IgD-negative memory B cell (primary cell): Measurements from ENCODE around the gene ITGA11. TPM values are rescaled to one million over a fixed set of nuclear protein-coding genes. Genes with fewer than 3 reads are reported as not detected.

Experiments used
- H3K27ac Mint-ChIP-seq, 3 donors: one replicate each; pipeline ENCODE4 v1.8.0; 2020 to 2022; ENCODE audit warnings: mild to moderate bottlenecking in 3 of 3, mixed read lengths in 3 of 3, moderate library complexity in 1 of 3
- H3K27me3 Mint-ChIP-seq: one replicate; pipeline ENCODE4 v1.8.0; 2021; ENCODE audit warnings: mixed read lengths
- H3K36me3 Mint-ChIP-seq: one replicate; pipeline ENCODE4 v1.8.0; 2020; ENCODE audit warnings: mild to moderate bottlenecking, mixed read lengths
- H3K4me1 Mint-ChIP-seq, 3 donors: one replicate each; pipeline ENCODE4 v1.8.0; 2020 to 2022; ENCODE audit warnings: mixed read lengths in 3 of 3, mild to moderate bottlenecking in 1 of 3
- H3K4me3 Mint-ChIP-seq, 4 donors: one replicate each; pipeline ENCODE4 v1.8.0; 2020 to 2022; ENCODE audit warnings: mild to moderate bottlenecking in 4 of 4, mixed read lengths in 4 of 4, moderate library complexity in 3 of 4
- H3K9me3 Mint-ChIP-seq, 3 donors: one replicate each; pipeline ENCODE4 v1.8.0; 2020 to 2021; ENCODE audit warnings: mixed read lengths in 3 of 3, mild to moderate bottlenecking in 1 of 3
- polyA plus RNA-seq: library from polyadenylated mRNA; unstranded; fragments of 300-500 nt; fragmentation: Illumina TruSeq; gene quantifications from one replicate; pipeline ENCODE4 v1.2.3, GENCODE V29; 2021

Gene ITGA11
- polyA plus RNA-seq, 1 donor from 2014 or later = not detected

DNA sequence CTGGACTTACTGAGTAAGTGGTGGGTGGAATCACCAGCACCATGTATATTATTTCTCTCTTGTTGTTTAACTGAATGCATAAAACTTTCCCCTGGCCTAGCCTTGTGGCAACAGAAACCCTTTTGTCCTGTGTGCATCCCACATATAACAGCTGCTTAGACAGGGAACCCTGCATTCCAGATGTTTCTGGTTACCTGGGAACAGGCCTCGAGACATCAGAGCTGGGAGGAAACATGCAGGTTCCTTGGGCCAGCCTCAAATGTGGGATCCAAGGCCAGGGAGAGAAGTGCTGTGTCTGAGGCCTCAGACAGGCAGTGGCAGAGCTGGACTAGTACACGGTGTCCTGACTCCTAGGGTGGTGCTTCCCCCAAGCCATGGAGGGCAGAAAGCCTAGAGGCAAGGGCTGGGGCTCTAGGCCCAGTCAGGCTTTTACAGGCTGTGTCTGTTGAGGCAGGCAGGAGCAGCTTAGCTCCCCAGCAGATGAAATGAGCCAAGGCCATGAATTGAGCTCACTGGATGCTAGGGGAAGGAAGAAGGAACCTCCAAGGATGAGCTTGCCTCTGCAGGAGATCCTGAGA is 57.7 kb downstream of the ITGA11 start:
- Mint-ChIP-seq H3K36me3 (no peaks in the 10 kb centered on the region), H3K27ac (no peak overlapping the region), H3K27me3 (peaks cover 5% of the 10 kb centered on the region)

DNA sequence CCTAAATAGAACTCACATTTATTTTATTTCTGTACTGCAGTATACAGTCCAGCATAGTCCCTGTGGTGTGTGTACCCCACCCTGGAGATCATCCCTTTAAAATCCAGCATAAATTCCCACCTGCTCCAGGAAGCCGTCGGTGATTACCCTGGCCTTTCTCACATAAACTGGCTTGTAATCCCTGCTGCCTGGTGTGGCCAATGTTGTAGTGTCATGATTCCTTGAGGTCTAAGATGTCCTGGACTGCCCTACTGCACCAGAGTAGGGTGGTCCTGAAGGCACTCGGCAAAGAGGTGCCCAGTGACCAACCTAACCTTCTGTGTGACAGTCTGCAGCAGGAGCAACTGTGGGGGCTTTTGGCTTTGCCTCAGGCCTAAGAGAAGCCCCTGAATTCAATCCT is 58.9 kb downstream of the ITGA11 start:
- no peak overlapping the region for H3K27ac Mint-ChIP-seq
- no peak overlapping the region for H3K4me3 Mint-ChIP-seq
- H3K9me3 Mint-ChIP-seq = no peaks in the 10 kb centered on the region
- H3K27me3 Mint-ChIP-seq = peaks cover 2% of the 10 kb centered on the region
- H3K36me3 Mint-ChIP-seq = no peaks in the 10 kb centered on the region
- H3K4me1 Mint-ChIP-seq = no peaks in the 10 kb centered on the region

More for the DNA sequence above, 57.7 kb downstream of the ITGA11 start:
- Mint-ChIP-seq H3K9me3 (no peaks in the 10 kb centered on the region), H3K4me3 (no peak overlapping the region), H3K4me1 (no peaks in the 10 kb centered on the region)

DNA sequence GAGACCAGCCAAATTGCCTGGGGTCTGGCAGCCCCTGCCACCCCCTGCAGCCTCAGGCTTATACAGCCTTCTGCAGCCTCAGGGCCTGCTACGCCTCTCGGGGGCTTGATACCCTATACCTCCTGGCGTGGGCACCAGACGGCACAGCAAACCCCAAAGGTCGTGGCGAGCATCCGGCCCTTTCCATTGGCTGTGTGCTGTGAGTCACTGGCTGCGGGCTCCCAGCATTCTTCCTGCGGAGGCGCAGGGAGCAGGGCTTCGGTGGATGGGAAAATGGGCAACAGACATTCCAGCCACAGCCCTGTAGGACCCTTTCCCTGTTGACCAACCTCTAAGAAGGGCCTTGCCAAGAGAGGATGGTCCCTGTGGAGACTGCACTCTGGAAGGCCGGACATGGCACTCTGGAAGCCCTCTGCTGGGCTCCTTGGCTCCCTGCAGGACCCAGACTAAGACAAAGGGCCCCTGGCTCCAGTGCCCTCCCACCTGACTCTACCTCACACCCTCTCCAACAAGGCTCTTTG is 59.6 kb downstream of the ITGA11 start:
- Mint-ChIP-seq H3K27me3 (peaks cover 5% of the 10 kb centered on the region), H3K27ac (no peak overlapping the region), H3K9me3 (no peaks in the 10 kb centered on the region), H3K4me3 (no peak overlapping the region), H3K36me3 (no peaks in the 10 kb centered on the region), H3K4me1 (no peaks in the 10 kb centered on the region)

DNA sequence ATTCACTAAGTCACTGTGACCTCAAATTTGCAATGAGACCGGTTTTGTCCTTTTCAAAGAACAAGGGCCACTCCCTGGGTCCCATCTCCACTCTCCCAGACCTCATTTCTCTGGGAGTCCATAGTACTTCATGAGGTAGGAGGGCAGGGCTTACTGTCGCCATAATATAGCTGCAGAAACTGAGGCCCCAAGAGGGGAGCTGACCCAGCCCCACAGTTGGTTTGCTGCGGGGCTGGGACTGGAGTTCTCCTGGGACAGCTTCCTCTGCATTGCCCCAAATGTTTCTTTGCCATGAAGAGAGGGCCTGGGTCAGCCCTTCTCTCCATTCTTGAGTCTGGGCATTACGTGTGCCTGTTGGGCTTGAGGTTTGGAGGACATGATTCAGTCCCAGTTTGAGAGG is 60.1 kb downstream of the ITGA11 start:
- no peaks in the 10 kb centered on the region for H3K4me1 Mint-ChIP-seq
- H3K27me3 Mint-ChIP-seq = peaks cover 9% of the 10 kb centered on the region
- H3K9me3 Mint-ChIP-seq = no peaks in the 10 kb centered on the region
- no peak overlapping the region for H3K27ac Mint-ChIP-seq
- H3K36me3 Mint-ChIP-seq = no peaks in the 10 kb centered on the region
- H3K4me3 Mint-ChIP-seq = no peak overlapping the region

DNA sequence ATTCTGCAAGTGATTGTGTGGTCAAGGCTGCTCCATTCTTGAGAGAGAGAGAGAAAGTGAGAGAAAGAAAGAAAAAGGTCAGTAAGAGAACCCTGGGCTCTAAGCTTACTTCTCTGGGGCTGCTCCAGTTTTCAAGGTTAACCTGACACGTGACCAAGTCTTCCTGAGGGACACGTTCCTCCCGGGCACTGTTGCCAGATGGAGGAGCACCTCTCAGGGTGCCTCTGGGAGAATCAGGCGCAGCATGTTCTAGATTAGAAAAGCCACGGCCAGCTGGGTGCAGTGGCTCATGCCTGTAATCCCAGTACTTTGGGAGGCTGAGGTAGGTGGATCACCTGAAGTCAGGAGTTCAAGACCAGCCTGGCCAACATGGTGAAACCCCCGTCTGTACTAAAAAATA is 60.8 kb downstream of the ITGA11 start:
- Mint-ChIP-seq H3K27ac (no peak overlapping the region), H3K9me3 (no peaks in the 10 kb centered on the region), H3K4me3 (no peak overlapping the region), H3K27me3 (peaks cover 9% of the 10 kb centered on the region), H3K36me3 (no peaks in the 10 kb centered on the region), H3K4me1 (no peaks in the 10 kb centered on the region)

DNA sequence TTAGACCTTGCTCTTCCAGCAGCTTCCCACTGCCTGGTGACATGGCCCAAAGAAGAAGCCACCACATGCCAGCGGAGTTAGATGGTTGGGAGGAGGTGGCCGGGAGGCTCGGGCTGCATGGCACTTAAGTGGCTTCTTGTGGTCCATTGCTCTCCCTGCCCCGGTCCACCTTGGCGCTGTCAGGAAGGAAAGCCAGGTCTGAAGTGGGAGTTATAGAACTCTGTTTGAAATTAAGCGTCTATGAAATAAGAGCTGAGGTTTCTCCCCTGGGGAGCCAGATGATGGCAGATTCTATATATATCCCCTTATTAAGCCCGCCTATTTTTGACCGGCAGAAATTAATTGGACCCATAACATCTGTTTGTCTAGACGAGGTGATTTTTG is 61.2 kb downstream of the ITGA11 start:
- Mint-ChIP-seq H3K27ac (no peak overlapping the region), H3K9me3 (no peaks in the 10 kb centered on the region), H3K36me3 (no peaks in the 10 kb centered on the region), H3K27me3 (peaks cover 9% of the 10 kb centered on the region), H3K4me3 (no peak overlapping the region), H3K4me1 (no peaks in the 10 kb centered on the region)

DNA sequence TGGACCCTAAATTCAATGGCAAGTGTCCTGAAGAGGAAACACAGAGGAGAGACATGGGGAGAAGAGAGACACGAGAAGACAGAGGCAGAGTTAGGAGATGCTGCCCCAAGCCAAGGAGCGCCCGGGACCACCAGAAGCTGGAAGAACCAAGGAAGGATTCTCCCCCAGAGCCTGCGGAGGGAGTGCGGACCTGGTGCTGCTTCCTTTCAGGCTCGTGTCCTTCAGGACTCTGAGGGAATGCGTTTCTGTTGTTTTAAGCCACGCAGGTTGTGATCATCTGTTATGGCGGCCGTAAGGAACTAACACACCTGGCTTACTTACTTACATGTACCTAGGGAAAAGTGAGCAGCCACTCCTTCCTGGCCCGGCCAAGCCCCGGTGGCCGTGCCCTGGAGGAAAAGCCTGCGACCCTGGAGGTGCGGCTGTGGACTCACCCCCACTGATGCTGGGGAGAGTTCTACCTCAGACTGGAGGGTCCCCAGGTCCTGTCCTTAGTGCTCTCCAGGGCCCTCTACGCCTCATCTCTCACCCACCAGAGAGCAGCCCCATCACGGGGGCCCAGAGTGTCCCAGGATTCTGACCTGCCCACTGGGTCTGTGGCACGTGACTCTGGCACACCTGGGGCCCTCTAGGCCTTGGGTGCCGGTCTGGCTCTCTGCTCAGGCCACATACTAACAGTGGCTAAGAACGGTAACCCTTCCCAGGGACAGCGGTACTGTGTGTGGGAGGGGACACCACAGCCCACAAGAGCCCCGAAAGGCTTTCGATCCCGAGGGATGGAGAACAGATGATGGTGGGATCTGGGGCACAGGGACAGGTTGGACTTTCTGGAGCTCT is 61.8 kb downstream of the ITGA11 start:
- H3K9me3 Mint-ChIP-seq = no peaks in the 10 kb centered on the region
- no peak overlapping the region for H3K27ac Mint-ChIP-seq
- no peaks in the 10 kb centered on the region for H3K36me3 Mint-ChIP-seq
- peaks cover 9% of the 10 kb centered on the region for H3K27me3 Mint-ChIP-seq
- H3K4me1 Mint-ChIP-seq = no peaks in the 10 kb centered on the region
- H3K4me3 Mint-ChIP-seq = peak overlapping the region in 1 of 4 donors; percentile 1

- H3K36me3 Mint-ChIP-seq = no peaks in the 10 kb centered on the region
- no peaks in the 10 kb centered on the region for H3K4me1 Mint-ChIP-seq
- H3K27me3 Mint-ChIP-seq = peaks cover 9% of the 10 kb centered on the region
- H3K9me3 Mint-ChIP-seq = no peaks in the 10 kb centered on the region
- H3K27ac Mint-ChIP-seq = peak overlapping the region in 1 of 3 donors; percentile 9
- no peak overlapping the region for H3K4me3 Mint-ChIP-seq
Observed at GRCh38 chr15:68368731-68369435, 63.1 kb downstream of the ITGA11 start.

- no peaks in the 10 kb centered on the region for H3K9me3 Mint-ChIP-seq
- H3K4me3 Mint-ChIP-seq = no peak overlapping the region
- peaks cover 9% of the 10 kb centered on the region for H3K27me3 Mint-ChIP-seq
- H3K4me1 Mint-ChIP-seq = no peaks in the 10 kb centered on the region
- H3K36me3 Mint-ChIP-seq = no peaks in the 10 kb centered on the region
- no peak overlapping the region for H3K27ac Mint-ChIP-seq
Observed at GRCh38 chr15:68367992-68368391, 64.0 kb downstream of the ITGA11 start.

- Mint-ChIP-seq H3K9me3 (no peaks in the 10 kb centered on the region), H3K4me3 (peak overlapping the region in 1 of 4 donors; percentile 32), H3K27me3 (peaks cover 9% of the 10 kb centered on the region), H3K4me1 (no peaks in the 10 kb centered on the region), H3K27ac (no peak overlapping the region), H3K36me3 (no peaks in the 10 kb centered on the region)
Observed at GRCh38 chr15:68367226-68367625, 64.7 kb downstream of the ITGA11 start.

DNA sequence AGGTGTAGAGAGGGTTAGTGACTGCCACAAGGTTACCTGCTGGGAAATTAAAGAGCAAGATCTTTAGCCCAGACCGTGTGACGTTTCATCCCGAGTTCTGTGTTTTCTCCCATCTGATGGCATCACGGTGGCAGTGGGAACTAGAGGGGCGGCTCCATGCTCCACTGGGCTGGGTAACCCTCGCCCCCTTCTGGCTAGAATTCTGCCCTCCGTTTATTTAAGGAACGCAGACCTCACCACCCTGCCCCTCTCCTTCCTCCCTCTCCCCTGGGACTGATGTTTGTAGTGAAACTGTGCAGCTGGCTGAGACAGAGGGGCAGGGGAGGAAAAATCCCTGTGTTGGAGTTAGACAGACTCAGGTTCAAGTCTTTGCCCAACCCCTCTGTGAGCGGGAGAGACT is 65.6 kb downstream of the ITGA11 start:
- Mint-ChIP-seq H3K36me3 (no peaks in the 10 kb centered on the region), H3K27ac (no peak overlapping the region), H3K9me3 (no peaks in the 10 kb centered on the region), H3K4me1 (no peaks in the 10 kb centered on the region), H3K4me3 (no peak overlapping the region), H3K27me3 (peaks cover 9% of the 10 kb centered on the region)

DNA sequence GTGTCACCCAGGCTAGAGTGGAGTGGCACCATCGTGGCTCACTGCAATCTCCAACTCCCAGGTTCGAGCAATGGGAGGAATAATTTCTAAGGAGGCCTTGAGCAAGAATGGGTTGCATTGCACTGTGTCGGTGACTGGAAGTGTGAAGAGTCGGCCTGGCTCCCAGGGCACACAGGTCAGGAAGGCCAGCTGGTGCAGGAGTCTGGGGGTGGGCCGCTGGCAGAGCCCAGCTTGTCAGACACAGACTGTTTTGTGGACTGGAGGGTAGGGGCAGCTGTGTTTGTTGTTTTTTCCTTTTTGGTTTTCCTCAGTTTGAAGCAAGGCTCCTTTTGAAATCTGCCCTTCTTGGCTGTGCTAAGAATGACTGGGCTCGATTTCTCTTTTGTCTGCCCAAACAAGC is 66.2 kb downstream of the ITGA11 start:
- Mint-ChIP-seq H3K36me3 (no peaks in the 10 kb centered on the region), H3K9me3 (no peaks in the 10 kb centered on the region), H3K27ac (no peak overlapping the region), H3K4me1 (no peaks in the 10 kb centered on the region), H3K4me3 (no peak overlapping the region), H3K27me3 (peaks cover 9% of the 10 kb centered on the region)

GRCh38 chr15:68365140-68365745 is 66.7 kb downstream of the ITGA11 start:
- Mint-ChIP-seq H3K9me3 (no peaks in the 10 kb centered on the region), H3K27ac (no peak overlapping the region), H3K36me3 (no peaks in the 10 kb centered on the region), H3K4me3 (no peak overlapping the region), H3K27me3 (peaks cover 9% of the 10 kb centered on the region), H3K4me1 (no peaks in the 10 kb centered on the region)

GRCh38 chr15:68364660-68365035 is 67.3 kb downstream of the ITGA11 start:
- Mint-ChIP-seq H3K4me1 (no peaks in the 10 kb centered on the region), H3K36me3 (no peaks in the 10 kb centered on the region), H3K9me3 (no peaks in the 10 kb centered on the region), H3K4me3 (no peak overlapping the region), H3K27me3 (peaks cover 7% of the 10 kb centered on the region), H3K27ac (no peak overlapping the region)

GRCh38 chr15:68364028-68364659 is 67.8 kb downstream of the ITGA11 start:
- H3K36me3 Mint-ChIP-seq = no peaks in the 10 kb centered on the region

More at GRCh38 chr15:68364028-68364659, 67.8 kb downstream of the ITGA11 start:
- H3K4me1 Mint-ChIP-seq = no peaks in the 10 kb centered on the region
- H3K4me3 Mint-ChIP-seq = no peak overlapping the region
- H3K9me3 Mint-ChIP-seq = no peaks in the 10 kb centered on the region
- H3K27me3 Mint-ChIP-seq = peaks cover 7% of the 10 kb centered on the region
- no peak overlapping the region for H3K27ac Mint-ChIP-seq
